Left renal cortex interstitium (tissue), 4 donors: ENCODE results near the gene RBM7. TPM values are rescaled to one million over a fixed set of nuclear protein-coding genes. Genes with fewer than 3 reads are reported as not detected.

Source experiments
- DNase-seq, 4 donors: peaks; one replicate each; pipeline ENCODE4 v3.0.0-alpha.2; 2013; ENCODE audit warnings: low read depth in 4 of 4, low spot score in 2 of 4, missing footprints in 1 of 4
- polyA plus RNA-seq, 4 donors: library from polyadenylated mRNA; unstranded; fragments of 120-200 nt; gene quantifications; one replicate each; pipeline ENCODE4 v1.2.1, GENCODE V29; 2013; ENCODE audit not compliant: insufficient read length in 4 of 4

The RBM7 gene
- polyA plus RNA-seq, 4 donors = 45.1 to 56.3 (median 50.7) TPM

GRCh38 chr11:114395736-114396135 lies 4.7 kb upstream of the RBM7 start:
- DNase-seq = no peak

GRCh38 chr11:114396916-114397315 lies 3.5 kb upstream of the RBM7 start:
- DNase-seq = no peak

- no peak for DNase-seq
These were observed 3.0 kb upstream of the RBM7 start for GRCh38 chr11:114397349-114397982.

- DNase-seq = no peak
These were observed 2.1 kb upstream of the RBM7 start for GRCh38 chr11:114398303-114398920.

GRCh38 chr11:114399490-114400215 lies 813 bp upstream of the RBM7 start:
- peak in 2 of 4 donors; percentile 57 to 64 for DNase-seq

GRCh38 chr11:114400915-114401223 lies 403 bp downstream of the RBM7 start:
- DNase-seq = no peak

- peak in 2 of 4 donors; percentile 16 to 29 for DNase-seq
These were observed 845 bp downstream of the RBM7 start for GRCh38 chr11:114401311-114401710.

GRCh38 chr11:114412946-114413345 lies 12.5 kb downstream of the RBM7 start:
- no peak for DNase-seq

GRCh38 chr11:114413958-114414357 lies 13.5 kb downstream of the RBM7 start:
- DNase-seq = no peak

DNA sequence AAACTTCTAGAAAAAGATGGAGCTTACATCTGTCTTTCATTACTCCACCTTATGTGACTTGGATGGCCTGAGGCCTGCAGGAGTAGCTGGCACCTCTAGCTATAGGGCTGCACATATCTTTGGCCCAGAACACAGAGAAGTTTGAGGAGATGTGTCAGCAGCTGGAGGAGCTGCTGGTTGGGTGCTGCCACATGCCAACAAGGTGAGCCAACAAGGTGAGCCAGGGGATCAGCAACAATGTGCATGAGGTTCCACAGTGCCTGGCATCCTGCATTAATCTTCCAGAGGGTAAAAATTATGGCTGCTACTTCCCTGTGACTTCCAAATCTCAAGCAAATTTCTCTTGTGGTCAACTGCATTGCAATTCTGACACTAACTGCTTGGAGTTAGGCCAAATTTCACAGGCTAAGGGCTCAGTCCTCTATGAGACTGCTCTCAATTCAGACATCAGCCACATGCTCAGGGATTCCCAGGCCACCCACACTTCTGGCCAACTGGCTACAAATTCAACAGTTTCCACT lies 16.0 kb downstream of the RBM7 start:
- no peak for DNase-seq

DNA sequence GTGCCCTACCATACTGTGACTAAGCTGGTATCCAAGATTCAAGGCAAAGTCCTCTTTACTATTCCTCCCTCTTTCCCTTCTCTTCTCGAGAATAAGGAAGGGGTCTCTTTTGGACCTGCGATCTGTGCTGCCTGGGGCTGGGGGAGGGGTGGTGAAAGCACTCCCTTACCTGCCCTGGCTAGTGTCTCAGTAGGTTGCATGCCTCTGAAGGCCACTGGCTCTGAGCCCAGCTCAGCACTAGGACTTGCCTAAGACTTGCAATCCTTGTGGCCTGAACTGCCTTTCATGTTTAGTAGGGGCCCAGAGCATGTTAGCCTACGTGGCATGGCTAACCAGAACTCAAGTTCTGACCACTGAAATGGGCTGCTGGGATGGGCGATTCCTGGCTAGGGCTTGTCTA lies 25.8 kb downstream of the RBM7 start:
- no peak for DNase-seq

DNA sequence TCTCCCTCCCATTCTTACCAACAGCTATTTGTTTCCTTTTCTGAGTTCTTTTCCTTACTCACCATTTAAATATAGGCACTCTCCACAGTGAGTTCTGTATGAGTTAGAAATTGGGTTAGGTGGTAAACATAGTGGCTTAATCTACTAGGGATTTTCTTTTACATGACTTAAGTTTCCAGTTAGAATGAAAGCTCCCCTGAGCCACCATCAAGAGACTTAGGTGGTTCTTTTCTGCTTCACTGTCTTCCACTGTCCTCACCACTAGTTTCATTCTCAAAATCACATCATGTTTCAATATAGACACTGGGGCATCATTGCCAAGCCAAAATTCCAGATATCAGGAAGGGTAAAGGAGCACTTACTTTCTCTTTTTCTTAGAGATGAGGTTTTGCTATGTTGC lies 29.8 kb downstream of the RBM7 start:
- DNase-seq = no peak

- DNase-seq = no peak
These were observed 32.4 kb downstream of the RBM7 start for GRCh38 chr11:114432893-114433292.

DNA sequence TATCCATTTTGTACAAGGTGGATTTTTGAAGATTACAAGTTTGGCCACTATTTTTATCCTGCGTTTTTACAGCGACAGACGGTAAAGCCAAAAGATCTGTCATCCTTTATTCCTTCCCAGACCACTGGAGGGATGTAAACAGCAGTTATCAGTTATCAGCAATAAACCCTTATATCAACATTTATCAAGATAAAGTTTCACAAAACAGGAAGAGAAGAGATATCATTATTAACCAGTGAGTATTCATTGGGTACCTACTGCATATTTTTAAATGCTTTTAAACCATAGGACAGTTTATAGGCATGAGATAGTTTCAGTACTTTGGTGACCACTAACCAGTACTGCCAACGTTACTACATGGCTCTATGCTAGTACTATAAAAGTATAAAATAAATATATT lies 32.9 kb downstream of the RBM7 start:
- no peak for DNase-seq

DNA sequence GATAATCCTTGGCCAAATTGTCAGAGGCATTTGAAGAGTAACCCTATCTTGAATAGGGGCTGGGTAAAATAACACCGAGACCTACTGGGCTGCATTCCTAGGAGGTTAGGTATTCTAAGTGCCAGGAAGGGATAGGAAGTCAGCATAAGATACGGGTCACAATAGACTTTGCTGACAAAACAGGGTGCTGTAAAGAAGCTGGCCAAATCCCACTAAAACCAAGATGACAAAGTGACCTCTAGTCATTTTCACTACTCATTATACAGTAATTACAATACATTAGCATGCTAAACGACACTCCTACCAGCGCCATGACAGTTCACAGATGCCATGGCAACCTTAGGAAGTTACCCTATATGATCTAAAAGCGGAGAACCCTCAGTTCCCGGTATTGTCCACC lies 37.8 kb downstream of the RBM7 start:
- no peak for DNase-seq

GRCh38 chr11:114439229-114440120 lies 39.0 kb downstream of the RBM7 start, which contains the start of gene REXO2:
Gene REXO2 (plus strand): TSS chr11:114439467. CDS start chr11:114439529, 62 bp downstream.
- peak; percentile 66 to 91 (median 77) for DNase-seq

GRCh38 chr11:114440121-114440860 lies 39.8 kb downstream of the RBM7 start:
- peak in 1 of 4 donors; percentile 27 for DNase-seq

- DNase-seq = no peak
These were observed 40.7 kb downstream of the RBM7 start for GRCh38 chr11:114440971-114441763.

- DNase-seq = no peak
These were observed 41.5 kb downstream of the RBM7 start for GRCh38 chr11:114441921-114442320.
